ENCODE data around the gene SLC35F5.
"Not testable (repeated sequence)": the region's sequence is repeated elsewhere in the genome, so short reads cannot be mapped to it uniquely, and the experiment has no call there.

GRCh38 chr2:113663285-113664060 lies 93.0 kb downstream of the SLC35F5 start:
- TF ChIP-seq POLR2A (IDR thresholded peaks at IDR 0.05; ENCODE audit: low read depth, low read length); USF2 (IDR thresholded peaks at IDR 0.05; ENCODE audit: low read depth, low read length); CTCF (conservative IDR thresholded peaks at IDR 0.05; ENCODE audit: low read depth, low read length); ELK1 (IDR thresholded peaks at IDR 0.05; ENCODE audit: borderline replicate concordance, low read depth, low read length); RCOR1 (IDR thresholded peaks at IDR 0.05; ENCODE audit: insufficient replicate concordance, low read length); RAD21 (IDR thresholded peaks at IDR 0.05; ENCODE audit: low read length); CEBPB (IDR thresholded peaks at IDR 0.05; ENCODE audit: low read depth, low read length); SMC3 (IDR thresholded peaks at IDR 0.05; ENCODE audit: low read depth, low read length); BHLHE40 (IDR thresholded peaks at IDR 0.05; ENCODE audit: low read depth, low read length); FOS (IDR thresholded peaks at IDR 0.05; ENCODE audit: low read depth, low read length); MAZ (IDR thresholded peaks at IDR 0.05; ENCODE audit: borderline replicate concordance, low read depth, low read length); MXI1 (IDR thresholded peaks at IDR 0.05; ENCODE audit: borderline replicate concordance, low read depth, low read length); RFX5 (IDR thresholded peaks at IDR 0.05; ENCODE audit: low read depth, low read length): not testable (repeated sequence)
